HG03469 (cell line): ENCODE data around the gene PYCARD.
"Not testable (repeated sequence)": the region's sequence is repeated elsewhere in the genome, so short reads cannot be mapped to it uniquely, and the experiment has no call there.

Experiments used
- ATAC-seq: cut with Tn5 transposase; IDR thresholded peaks from one replicate; pipeline ENCODE4 v1.9.1; 2021; ENCODE audit warnings: mild to moderate bottlenecking, moderate library complexity, moderate number of reproducible peaks; ENCODE audit not compliant: unreplicated experiment

Gene PYCARD

DNA sequence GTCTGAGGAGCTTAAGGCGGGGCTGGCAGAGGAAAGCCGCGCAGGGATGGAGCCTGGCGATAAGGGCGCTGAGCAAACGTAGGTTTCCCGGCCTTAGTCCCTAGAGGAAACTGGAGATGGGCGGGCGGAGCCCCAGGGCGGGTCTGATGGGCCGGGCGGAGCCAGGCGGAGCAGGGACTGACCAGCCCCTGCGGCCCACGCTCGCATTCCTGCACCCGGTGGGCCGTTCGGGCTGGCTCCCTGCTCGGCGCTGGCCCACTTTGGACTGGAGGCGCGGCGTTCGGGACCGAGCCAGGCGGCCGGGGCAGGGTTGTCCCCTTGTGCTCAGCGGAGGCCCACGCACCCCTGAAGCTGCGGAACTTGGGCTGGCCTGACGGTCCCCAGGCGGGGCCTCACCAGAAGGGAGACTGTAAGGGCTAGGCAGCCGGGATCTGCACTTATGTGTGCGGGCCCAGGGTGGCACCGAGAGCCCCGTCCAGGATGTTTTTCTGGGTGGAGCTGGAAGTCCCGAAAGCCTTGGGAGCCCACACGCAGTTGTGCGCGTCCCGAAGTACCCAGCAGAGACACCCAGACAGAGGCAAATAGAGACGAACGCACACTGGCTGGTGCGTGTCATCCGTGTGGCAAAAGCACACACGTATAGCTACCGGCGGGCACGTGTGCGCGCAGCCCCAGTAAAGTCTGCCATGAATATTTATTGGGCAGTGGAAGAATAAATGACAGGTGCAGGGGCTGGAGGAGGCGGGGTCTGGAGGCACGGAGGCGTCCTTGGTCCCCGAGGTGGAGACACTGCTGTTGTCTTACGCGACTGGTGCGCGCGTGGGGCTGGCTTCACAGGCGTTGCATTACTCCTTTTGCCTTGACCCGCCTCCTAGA, 13.0 kb upstream of the PYCARD start:
- no peak for ATAC-seq

DNA sequence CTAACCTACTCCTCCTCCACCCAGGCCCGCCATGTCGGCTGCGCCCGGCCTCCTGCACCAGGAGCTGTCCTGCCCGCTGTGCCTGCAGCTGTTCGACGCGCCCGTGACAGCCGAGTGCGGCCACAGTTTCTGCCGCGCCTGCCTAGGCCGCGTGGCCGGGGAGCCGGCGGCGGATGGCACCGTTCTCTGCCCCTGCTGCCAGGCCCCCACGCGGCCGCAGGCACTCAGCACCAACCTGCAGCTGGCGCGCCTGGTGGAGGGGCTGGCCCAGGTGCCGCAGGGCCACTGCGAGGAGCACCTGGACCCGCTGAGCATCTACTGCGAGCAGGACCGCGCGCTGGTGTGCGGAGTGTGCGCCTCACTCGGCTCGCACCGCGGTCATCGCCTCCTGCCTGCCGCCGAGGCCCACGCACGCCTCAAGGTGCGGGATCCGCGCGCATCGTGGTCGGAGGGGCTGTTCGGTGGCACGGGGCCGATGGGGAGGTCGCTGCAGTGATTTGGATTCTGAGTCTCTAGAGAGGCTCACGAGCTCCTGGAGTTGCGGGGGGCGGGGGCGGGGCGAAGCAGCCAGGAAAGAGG, 12.2 kb upstream of the PYCARD start:
- ATAC-seq = no peak

- ATAC-seq = no peak
Measured at GRCh38 chr16:31213877-31214707, 11.5 kb upstream of the PYCARD start, which contains the start of gene TRIM72. Gene TRIM72, plus strand, starts transcription at chr16:31214119. Its CDS starts 620 bp downstream, at chr16:31214739.

DNA sequence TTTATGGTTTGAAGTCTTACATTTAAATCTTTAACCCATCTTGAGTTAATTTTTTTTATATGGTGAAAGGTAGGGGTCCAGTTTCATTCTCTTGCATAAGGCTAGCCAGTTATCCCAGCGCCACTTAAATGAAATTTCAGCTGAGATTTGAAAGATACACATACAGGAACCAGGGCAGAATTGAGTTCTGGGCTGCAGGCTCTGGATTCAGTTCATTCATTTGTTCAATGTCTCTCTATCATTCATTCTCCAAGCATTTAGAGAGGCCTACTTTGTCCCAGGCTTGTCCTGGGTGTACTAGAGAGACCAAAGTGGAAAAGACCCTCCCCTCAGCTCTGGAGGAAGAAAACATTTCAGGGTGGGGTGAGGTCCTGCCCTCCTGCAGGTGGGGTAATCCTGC, 10.8 kb upstream of the PYCARD start:
- ATAC-seq = no peak

DNA sequence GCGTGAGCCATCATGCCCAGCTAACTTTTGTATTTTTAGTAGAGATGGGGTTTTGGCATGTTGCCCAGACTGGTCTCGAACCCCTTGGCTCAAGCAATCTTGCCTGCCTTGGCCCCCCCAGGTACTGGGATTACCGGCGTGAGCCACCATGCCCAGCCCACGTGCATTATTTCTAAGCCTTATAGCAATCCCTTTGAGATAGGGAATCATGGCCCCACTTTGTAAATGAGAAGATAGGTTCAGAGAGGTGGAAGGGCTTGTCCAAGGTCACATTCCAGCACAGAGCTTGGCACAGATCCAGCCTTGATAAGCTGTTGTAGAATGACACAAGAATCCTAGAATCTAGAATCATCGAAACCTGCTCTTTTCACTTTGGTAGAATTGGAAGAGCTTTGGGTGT, 4.2 kb upstream of the PYCARD start:
- ATAC-seq = no peak

- no peak for ATAC-seq
Measured at GRCh38 chr16:31204871-31205666, 2.5 kb upstream of the PYCARD start.

- ATAC-seq = no peak
Measured at GRCh38 chr16:31201582-31202413, 762 bp downstream of the PYCARD start.

GRCh38 chr16:31200821-31201568, 1.6 kb downstream of the PYCARD start:
- ATAC-seq = no peak

DNA sequence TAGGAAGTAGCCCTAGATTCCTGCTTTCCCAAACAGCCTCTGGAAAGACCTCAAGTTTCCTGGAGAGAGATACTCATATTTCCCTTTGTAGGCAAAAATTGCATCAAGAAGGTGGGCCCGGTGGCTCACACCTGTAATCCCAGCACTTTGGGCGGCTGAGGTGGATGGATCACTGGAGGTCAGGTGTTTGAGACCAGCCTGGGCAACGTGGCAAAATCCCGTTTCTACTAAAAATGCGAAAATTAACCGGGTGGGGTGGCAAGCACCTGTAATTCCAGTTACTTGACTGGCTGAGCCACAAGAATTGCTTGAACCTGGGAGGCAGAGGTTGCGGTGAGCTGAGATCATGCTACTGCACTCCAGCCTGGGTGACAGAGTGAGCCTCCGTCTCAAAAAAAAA, 2.4 kb downstream of the PYCARD start:
- not testable (repeated sequence) for ATAC-seq

- no peak for ATAC-seq
Measured at GRCh38 chr16:31199430-31200041, 3.0 kb downstream of the PYCARD start.

DNA sequence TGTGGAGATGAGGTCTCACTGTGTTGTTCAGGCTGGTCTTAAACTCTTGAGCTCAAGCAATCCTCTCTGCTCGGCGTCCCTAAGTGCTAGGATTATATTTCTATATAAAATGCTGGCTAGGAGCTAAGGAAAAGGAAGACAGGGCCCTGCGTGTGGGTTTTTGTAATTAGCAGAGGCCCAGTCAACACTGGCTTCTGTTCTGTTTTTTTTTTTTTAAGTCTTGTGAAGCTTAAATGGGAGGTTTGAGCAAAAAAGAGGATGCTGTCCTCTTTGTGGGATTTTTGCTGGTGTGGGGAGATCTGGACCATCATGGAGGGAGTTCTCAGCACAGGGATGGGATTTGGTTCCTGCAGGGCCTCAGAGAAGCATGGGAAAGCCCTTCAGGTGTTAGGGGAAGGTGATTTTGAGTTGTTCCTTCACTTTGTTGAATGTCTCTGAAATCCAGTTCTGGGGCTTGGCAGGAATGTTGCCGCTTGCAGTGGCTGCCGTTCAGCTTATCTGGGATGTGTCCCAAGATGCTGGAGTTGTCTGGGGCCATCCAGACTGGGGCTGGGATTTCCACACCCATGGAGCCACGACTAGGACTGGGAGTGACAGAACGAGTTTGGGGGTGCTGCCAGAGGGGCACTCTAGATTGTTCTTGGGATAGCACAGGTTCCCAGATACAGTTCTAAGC, 4.2 kb downstream of the PYCARD start:
- no peak for ATAC-seq

DNA sequence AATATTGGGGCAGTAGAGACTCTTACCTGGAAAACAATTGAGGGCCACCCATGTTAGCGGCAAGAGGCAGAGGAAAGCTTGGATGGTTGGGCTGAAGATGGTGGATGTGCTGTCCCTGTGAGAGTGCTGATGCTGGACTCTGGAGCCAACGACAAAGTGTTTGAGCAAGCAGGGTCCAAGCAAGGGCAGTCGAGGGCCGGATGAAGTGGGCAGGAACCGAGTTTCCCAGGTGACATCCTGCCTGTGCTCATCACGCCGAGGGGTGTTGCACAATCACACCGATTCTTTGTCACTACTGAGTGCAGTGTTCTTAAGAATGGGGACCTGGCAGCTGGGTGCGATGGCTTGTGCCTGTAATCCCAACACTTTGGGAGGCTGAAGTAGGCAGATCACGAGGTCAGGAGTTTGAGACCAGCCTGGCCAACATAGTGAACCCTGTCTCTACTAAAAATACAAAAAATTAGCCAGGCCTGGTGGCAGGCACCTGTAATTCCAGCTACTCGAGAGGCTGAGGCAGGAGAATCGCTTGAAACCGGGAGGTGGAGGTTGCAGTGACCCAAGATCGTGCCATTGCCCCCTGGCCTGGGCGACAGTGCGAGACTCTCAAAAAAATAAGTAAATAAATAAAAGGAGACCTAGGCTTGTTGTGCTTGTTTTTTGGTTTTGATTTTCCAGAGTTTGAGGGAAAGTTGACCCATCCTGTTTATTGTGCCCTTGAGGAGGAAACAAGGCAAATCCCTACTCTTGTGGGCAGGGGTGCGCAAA, 6.1 kb downstream of the PYCARD start:
- ATAC-seq = no peak

- ATAC-seq = not testable (repeated sequence)
Measured at GRCh38 chr16:31195861-31196260, 6.7 kb downstream of the PYCARD start.

GRCh38 chr16:31194898-31195297, 7.7 kb downstream of the PYCARD start:
- no peak for ATAC-seq

DNA sequence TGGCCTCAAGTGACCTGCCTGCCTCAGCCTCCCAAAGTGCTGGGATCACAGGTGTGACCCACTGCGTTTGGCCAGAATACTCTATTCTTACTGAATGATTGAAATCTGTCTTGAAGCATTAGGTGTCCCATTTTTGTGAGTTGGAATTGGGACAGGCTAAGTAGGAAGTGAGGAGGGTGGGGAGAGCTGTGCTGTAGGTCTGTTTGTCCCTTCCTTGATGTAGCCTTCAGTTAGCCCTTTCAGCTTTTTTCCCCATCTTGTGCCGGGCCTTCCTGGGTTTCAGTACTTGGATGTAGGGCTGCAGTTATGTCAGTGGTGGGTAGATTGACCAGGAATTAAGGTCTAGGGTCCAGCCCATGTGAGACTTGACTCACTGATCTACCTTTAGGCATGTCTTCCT, 8.7 kb downstream of the PYCARD start:
- no peak for ATAC-seq

DNA sequence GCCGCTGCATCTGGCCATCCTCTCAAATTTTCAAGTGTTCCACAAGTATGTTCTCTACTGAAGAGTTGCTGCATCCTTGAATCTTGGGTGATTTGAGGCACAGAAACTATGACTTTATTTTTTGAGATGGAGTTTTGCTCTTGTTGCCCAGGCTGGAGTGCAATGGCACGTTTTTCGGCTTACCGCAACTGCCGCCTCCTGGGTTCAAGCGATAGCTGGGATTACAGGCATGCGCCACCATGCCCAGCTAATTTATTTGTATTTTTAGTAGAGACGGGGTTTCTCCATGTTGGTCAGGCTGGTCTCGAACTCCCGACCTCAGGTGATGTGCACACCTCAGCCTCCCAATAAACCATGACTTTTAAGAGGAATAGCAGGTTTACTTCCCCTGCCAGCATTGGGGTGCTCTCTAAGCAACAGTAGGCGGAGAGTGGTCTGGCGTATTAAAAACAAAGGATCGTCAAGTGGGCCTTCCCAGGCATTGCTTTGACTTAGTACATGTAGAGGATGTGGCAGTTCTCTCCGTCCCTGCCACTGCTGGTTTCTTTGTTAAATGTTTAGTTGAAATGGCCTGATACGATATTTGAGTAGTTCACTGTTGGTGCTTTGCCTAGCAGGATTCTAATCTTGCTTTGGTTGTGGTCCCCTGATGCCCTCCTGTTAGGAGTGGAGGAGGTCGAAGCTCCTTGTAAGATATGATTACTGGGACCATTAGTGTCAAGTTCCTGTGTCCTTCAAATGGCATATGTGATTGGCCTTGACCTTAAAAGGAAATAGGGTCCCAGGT, 9.5 kb downstream of the PYCARD start:
- ATAC-seq = no peak
